HTR-8/SVneo (cell line): Measurements from ENCODE around the gene FEM1B.
A peak's percentile ranks its signal among the peaks of the same experiment; 100 is the strongest.

Experiments used
- DNase-seq: peaks from one replicate; pipeline ENCODE4 v3.0.0; 2011; ENCODE audit warnings: low spot score, mixed read lengths; ENCODE audit not compliant: insufficient read length
- FAIRE-seq: peaks from 2 replicates; lab custom pipeline; 2011; peaks lifted over from hg19 to GRCh38; lab: Jason Lieb, UNC

The FEM1B gene

DNA sequence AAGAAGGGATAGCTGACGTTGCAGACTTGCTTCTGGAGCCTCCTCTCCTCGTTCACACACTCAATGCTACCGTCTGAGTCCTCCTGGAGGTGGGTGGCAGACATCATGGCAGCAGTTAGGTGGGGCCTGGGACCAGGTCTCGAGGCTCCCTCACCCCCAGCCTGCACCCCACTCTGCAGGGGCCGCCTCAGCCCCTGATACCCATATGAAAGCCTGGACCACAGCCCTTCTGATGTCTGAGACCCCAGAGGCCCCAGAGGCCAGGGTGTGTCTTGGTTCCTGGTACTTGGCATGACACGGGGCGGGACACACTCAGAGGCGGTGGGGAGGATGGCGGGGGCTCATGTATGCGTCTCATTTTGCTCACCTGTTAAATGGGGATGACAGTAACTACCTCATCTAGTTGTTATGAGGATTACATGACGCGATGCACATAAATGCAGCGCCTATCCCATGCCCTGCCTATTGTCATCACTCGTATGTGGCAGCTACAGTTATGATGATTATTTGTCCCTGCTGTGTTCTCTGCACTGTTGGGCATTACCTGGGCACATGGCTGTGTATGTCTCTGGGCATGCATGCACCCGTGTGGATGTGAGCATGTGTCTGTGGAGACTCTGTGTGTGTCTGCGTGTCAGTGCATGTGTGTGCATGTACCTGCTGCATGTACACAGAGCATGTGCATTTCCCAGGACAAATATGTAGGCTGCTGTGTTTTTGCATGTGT is 39.9 kb downstream of the FEM1B start:
- FAIRE-seq (peak; percentile 86), DNase-seq (no peak)

GRCh38 chr15:68318008-68318835 is 40.7 kb downstream of the FEM1B start:
- FAIRE-seq, result no peak
- no peak for DNase-seq

DNA sequence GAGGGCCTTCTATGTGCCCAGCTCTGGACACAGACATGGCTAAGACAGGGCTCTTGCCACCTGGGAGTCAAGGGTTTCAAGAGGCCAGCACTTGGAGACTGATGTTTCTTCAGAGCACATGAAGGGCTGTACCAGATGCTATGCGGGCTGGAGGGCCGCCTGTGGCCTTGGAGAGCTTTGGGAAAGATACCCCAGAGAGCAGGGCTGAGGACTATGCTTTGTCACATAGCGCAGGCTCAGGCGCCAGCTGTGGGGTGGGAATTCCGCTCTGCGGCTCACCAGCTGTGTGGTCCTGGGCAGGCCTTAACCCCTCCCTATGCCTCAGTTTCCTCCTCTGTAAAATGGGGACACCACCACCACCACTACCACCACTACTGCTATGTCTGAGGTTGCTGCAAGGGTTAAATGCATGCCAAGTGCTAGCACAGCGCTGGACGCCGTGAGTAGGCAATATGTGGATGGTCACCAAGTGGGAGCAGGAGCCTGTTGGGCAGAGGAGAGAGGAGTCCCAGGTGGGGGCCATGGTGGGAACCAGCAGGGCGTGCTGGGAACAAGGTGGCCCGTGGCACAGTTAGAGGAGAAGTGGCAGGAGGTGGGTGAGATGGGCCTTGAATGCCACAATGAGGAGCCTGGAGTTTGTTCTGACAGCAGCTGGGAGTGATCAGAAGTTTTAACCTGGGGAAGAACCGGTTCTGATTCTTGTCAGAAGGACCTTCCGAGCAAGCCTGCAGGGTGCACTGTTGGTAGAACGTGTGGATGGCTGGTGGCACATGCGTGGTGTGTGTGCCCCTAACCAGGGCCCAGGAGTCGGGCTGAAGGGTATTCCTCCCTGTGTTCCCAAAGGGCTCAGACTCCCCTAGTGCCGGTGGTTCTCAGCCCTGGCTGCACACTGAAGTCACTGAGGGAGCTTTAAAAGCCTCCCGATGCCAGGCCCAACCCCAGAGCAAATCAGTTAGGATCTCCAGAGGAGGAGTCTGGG is 41.7 kb downstream of the FEM1B start:
- DNase-seq, result no peak
- FAIRE-seq, result no peak

DNA sequence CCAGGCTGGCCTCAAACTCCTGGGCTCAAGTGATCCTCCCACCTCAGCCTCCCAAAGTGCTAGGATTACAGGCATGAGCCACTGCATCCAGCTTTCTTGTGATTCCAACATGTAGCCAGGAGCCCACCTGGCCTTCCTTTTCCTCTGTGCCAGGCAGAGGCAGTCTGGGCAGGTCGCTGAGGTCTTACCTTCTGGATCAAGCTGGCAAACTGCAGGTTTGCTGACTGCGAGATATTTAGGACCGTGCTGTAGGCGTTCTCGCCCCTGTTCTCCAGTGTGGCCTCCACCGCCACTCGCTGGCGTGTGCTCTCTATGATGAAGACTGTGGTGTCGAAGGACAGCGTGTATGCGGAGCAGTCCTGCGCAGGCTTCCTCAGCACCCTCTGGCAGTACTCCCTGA is 42.5 kb downstream of the FEM1B start:
- DNase-seq (no peak), FAIRE-seq (no peak)

- FAIRE-seq (no peak), DNase-seq (no peak)
Measured at GRCh38 chr15:68321229-68321628, 43.7 kb downstream of the FEM1B start.

DNA sequence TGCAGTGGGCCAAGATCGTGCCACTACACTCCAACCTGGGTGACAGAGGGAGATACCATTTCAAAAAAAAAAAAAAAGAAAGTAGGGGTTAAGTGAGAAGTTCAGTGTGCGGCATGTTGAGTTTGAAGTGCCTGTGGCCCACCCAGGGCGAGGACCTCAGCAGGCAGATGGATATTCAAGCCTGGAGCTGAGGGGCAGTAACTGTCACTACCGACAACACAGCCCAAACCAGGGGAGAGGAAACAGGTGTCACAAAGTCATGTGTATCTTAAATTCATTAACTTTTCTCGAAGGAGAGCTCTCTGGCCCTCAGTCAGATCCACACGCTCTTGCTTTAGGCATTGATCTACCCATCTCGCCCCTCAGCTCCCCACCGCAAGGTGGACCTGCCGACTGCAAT is 45.3 kb downstream of the FEM1B start:
- FAIRE-seq (no peak), DNase-seq (no peak)

- FAIRE-seq (no peak), DNase-seq (no peak)
Measured at GRCh38 chr15:68325726-68326125, 48.2 kb downstream of the FEM1B start.

DNA sequence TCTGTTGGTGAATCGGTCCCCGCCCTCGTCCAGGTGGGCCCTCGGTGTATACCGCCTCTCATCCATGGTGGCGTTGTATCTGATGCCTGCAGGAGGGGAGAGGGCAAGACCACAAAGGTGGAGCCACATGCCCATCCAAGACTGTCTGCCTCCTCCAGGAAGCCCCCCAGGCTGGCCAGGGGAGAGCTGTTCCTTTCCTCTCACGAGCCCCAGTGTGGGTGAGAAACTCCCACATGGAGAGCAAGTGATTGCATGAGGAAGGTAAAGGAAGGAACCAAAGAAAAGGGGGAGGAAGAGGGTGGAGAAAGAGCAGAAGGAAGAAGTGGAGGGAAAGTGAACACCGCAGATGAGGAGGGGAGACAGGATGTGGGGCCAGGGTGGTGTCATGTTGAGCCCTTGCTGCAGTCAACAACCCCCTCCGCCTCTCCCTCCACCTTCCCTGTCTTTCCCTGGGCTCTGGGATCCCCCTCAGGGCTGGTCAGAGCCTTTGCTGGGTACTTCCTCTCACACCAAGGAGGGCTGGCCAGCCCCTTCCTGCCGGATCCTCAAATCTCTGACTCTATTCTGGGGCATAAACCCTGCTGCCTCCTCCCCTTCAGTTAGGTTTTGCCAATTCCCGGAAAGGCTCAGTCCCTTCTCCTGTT is 49.3 kb downstream of the FEM1B start:
- DNase-seq (no peak), FAIRE-seq (no peak)

DNA sequence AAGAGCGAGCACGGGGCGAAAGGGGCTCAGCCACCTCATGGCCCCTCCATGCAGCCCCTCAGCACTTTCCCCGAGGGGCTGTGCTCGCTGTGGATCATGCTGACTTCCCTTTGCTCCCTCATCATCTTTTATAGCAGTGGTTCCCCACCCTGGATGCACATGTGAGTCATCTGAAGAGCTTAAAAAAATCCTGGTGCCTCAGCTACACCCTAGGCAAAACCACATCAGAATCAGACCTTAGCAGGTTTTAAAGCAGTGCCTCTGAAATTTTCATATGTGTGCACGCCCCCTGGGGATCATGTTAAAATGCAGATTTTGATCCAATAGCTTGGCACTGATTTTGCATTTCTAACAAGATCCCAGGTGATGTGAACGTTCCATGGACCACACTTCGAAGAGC is 50.9 kb downstream of the FEM1B start:
- peak; percentile 59 for FAIRE-seq
- DNase-seq, result no peak

DNA sequence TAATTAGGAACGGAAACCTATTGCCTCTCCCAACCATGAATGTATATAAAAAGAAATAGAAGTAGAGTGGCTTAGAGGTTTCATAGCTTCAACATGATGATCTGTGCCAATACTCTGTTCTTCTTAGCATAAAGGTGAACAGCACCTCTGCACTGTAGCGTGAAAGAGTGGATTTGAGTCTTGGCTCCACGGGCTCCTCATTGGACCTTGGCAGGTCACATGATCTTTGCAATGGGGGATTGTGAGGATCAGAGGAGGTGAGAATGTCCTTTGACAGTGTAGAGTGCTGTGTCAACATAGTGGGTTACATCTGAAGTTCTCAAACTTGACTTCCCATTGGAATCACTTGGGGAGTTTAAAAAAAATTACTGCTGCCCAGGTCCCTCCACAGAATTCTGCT is 51.4 kb downstream of the FEM1B start:
- DNase-seq (no peak), FAIRE-seq (no peak)

- FAIRE-seq, result no peak
- no peak for DNase-seq
Measured at GRCh38 chr15:68330416-68330815, 52.9 kb downstream of the FEM1B start.

GRCh38 chr15:68330901-68331300 is 53.4 kb downstream of the FEM1B start:
- FAIRE-seq, result no peak
- no peak for DNase-seq

DNA sequence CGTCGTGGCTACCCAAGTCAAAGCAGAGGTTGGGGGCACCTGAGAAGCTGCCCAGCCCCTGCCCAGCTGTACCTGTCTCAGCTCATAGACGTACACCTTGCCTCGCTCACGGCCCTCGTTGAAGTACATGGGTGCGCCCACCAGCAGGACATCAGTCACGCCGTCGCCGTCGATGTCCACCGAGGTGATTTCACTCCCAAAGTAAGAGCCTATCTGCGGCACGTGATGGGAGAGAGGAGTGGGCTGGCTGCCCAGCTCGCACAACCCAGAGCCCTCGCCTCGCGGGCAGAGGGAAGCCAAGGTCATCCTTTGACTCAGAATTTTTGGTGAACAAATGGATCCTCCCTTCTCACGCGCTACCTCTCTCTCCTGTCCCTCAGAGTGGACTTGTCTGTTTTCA is 54.7 kb downstream of the FEM1B start:
- FAIRE-seq (peak; percentile 83), DNase-seq (no peak)

DNA sequence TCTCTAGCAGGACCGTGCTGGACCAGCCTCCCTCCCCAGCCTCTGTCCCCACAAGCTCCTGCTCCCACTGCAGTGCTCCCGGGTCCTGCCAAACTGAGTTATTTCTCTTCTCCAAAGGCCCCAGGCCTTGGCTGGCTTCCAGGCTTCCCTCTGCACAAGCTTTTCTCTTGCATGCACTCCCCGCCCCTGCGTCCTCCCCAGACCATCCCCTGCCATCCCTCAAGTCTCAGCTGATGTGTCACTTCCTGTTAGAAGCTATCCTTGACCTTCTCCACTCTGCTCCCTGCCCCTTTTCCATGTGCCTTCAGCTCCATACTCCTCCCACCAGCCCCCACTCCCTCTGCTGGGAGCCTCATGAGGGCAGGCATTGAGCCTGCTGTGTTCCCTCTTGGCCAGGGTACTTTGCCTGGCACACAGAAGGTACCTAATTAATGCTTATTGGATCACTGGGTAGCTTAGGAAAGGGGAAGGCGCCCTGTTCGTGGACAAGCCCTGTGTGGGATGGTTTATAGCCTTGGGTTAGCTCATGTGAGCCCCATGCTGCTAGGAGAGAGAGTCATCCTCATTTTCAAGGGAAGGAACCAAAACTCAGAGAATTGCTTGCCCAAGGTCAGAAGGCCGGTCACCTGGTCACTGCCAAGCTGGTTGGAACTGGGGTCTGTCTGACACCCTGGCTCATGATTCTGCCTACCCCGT is 56.4 kb downstream of the FEM1B start:
- peak; percentile 89 for FAIRE-seq
- peak; percentile 77 for DNase-seq

DNA sequence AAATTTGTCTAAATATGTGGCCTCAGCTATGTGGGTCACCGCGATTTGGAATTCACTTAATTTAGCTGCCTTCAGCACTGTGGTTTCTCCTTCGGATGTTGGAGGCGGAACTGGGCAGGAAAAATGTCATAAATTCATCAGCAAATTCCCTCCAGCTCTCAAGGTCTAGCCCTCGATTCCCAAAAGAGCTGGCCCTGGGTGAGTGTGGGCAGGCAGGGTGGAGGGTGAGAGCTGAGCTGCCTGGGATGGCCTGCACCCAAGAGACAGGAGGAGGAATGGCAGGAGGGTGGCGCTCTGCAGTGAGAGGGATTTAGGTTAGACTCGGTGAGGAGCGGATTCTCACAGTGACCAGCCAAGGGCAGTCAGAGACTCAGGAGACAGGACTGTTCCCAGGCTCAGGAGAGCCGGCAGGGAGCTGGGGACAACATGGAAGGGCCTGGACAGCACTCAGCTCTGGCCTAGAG is 57.1 kb downstream of the FEM1B start:
- FAIRE-seq (peak; percentile 23), DNase-seq (peak; percentile 48)

- FAIRE-seq (peak; percentile 46), DNase-seq (peak; percentile 38)
Measured at GRCh38 chr15:68335251-68335650, 57.7 kb downstream of the FEM1B start.

DNA sequence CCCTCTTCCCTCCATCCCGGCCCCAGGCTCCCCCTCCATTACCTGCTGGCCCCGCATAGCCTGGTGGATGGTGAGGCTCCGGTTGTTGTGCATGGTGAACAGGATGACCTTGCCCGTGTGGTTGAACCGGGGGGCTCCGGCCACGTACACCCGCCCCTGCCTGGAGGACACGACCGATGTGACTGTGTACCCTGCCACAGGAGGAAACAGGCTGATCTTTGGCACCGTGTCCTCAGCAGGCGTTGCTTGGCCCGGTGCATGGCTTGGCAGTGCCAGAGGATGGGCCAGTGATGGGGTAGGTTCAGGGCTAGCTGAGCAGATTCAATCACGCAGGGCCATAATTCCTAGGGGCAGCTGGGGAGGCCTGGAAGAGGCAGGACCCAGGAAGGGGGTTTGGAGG is 58.1 kb downstream of the FEM1B start:
- DNase-seq, result no peak

DNA sequence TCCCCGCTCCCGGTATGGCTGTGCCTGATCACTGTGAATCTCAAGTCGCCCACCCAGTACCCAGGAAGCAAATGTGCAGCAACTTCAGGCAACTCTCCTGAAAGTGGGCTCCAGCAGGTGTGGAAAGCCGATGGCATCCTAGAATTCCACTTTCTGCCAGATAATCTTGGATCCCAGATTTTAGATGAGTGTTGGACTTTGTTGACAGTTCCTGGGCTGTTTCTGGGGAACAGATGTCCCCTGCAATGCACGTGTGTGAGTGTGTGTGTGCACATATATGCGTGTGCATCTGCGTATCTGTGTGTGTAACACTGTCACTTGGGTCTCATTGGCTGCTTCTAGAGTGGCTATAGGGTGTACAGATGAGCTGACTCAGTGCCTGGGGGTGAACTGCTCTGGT is 59.0 kb downstream of the FEM1B start:
- DNase-seq (no peak), FAIRE-seq (peak; percentile 83)

More for the DNA sequence above, 58.1 kb downstream of the FEM1B start:
- peak; percentile 31 for FAIRE-seq

DNA sequence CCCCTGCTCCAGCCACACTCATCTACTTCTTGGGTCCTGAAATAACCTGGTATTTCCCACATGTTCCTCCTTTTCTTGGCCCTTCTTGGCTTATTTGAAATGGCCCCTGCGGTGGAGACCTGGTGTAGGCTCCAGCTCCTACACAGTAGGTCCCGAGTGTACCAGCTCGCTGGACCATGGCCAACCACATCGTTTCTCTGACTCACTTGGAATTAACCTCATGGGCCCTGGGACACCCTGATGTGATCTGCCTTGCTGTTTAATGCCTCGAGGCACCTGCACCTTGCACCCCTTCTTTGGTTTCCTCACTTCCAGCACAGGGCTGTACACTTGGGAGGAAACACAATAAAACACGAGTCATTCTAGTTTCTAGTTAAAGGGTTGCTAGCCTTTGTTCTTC is 60.3 kb downstream of the FEM1B start:
- DNase-seq, result no peak

More for the DNA sequence above, 60.3 kb downstream of the FEM1B start:
- FAIRE-seq, result peak; percentile 81
